HG02798 (cell line): ENCODE measurements around the gene MFAP4.
"Not testable (repeated sequence)": the region's sequence is repeated elsewhere in the genome, so short reads cannot be mapped to it uniquely, and the experiment has no call there.

Experiments used
- ATAC-seq: cut with Tn5 transposase; IDR thresholded peaks from one replicate; pipeline ENCODE4 v1.9.1; 2021; ENCODE audit warnings: mild to moderate bottlenecking; ENCODE audit not compliant: unreplicated experiment, poor library complexity

Gene MFAP4

GRCh38 chr17:19359151-19359550, 27.8 kb downstream of the MFAP4 start:
- ATAC-seq: no peak

GRCh38 chr17:19357761-19358160, 29.2 kb downstream of the MFAP4 start:
- ATAC-seq: no peak

GRCh38 chr17:19357351-19357750, 29.6 kb downstream of the MFAP4 start:
- ATAC-seq: no peak

GRCh38 chr17:19354748-19355147, 32.2 kb downstream of the MFAP4 start:
- no peak for ATAC-seq

GRCh38 chr17:19353401-19353800, 33.6 kb downstream of the MFAP4 start:
- ATAC-seq: not testable (repeated sequence)

- no peak for ATAC-seq
Observed at GRCh38 chr17:19348806-19349205, 38.2 kb downstream of the MFAP4 start.

- no peak for ATAC-seq
Observed at GRCh38 chr17:19348081-19348650, 38.8 kb downstream of the MFAP4 start.

- ATAC-seq: no peak
Observed at GRCh38 chr17:19347323-19348080, 39.5 kb downstream of the MFAP4 start.

GRCh38 chr17:19346351-19347255, 40.4 kb downstream of the MFAP4 start:
- ATAC-seq: no peak

- ATAC-seq: no peak
Observed at GRCh38 chr17:19345486-19346350, 41.3 kb downstream of the MFAP4 start.

GRCh38 chr17:19345067-19345460, 41.9 kb downstream of the MFAP4 start:
- no peak for ATAC-seq

- ATAC-seq: no peak
Observed at GRCh38 chr17:19344311-19345066, 42.5 kb downstream of the MFAP4 start.

- no peak for ATAC-seq
Observed at GRCh38 chr17:19343671-19344151, 43.3 kb downstream of the MFAP4 start.

- ATAC-seq: no peak
Observed at GRCh38 chr17:19343256-19343630, 43.7 kb downstream of the MFAP4 start.

- ATAC-seq: no peak
Observed at GRCh38 chr17:19342611-19343255, 44.3 kb downstream of the MFAP4 start.

GRCh38 chr17:19341641-19342610, 45.1 kb downstream of the MFAP4 start:
- no peak for ATAC-seq

- ATAC-seq: no peak
Observed at GRCh38 chr17:19341211-19341631, 45.8 kb downstream of the MFAP4 start.

GRCh38 chr17:19339341-19339815, 47.6 kb downstream of the MFAP4 start:
- no peak for ATAC-seq
